CD4-positive, alpha-beta T cell treated with Interleukin-17A for 1 hour (primary cell): ENCODE data around the gene HYAL2.
"Not testable (repeated sequence)": the region's sequence is repeated elsewhere in the genome, so short reads cannot be mapped to it uniquely, and the experiment has no call there.

Experiments used
- DNase-seq: peaks from one replicate; pipeline ENCODE4 v3.0.0-alpha.2; 2020

The HYAL2 gene

GRCh38 chr3:50288387-50289007 is 34.0 kb downstream of the HYAL2 start:
- no peak for DNase-seq

GRCh38 chr3:50287262-50287661 is 35.3 kb downstream of the HYAL2 start:
- DNase-seq = no peak

DNA sequence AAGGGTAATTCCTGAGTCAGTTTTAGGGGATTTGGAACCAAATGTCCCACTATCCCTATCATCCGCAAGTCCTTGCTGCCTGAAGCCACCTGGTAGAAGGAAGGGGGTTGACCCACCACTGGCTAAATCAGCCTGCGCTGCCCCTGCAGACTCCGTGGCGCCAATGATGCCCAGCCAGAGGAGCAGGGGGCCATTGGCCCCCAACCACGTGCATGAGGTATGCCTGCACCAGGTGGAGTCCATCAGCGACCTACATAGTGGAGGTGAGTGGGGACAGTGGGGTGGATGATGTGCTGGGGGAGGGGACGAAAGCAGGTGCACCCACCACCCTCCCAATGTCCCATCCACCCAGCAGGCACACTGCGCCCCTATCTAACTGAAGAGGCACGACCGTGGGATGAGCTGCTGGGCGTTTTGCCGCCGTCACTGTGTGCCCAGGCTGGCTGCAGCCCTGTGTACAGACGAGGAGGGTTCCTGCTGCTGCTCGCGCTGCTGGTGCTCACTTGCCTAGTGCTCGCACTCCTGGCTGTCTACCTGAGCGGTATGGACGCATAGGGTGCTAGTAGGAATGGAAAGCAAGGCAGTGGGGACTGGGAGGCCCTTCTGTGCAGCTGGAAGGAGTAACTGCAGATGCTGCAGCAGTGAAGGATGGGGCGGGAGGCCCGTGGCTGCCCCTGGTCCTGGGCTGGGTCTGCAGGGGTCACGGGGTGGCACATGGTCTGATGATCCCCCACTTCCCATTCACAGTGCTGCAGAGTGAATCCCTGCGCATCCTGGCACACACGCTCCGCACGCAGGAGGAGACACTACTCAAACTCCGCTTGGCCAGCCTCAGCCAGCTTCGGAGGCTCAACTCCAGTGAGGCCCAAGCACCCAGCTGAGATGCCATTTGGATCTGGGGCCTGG is 36.0 kb downstream of the HYAL2 start:
- DNase-seq = no peak

GRCh38 chr3:50284121-50284520 is 38.4 kb downstream of the HYAL2 start:
- not testable (repeated sequence) for DNase-seq

DNA sequence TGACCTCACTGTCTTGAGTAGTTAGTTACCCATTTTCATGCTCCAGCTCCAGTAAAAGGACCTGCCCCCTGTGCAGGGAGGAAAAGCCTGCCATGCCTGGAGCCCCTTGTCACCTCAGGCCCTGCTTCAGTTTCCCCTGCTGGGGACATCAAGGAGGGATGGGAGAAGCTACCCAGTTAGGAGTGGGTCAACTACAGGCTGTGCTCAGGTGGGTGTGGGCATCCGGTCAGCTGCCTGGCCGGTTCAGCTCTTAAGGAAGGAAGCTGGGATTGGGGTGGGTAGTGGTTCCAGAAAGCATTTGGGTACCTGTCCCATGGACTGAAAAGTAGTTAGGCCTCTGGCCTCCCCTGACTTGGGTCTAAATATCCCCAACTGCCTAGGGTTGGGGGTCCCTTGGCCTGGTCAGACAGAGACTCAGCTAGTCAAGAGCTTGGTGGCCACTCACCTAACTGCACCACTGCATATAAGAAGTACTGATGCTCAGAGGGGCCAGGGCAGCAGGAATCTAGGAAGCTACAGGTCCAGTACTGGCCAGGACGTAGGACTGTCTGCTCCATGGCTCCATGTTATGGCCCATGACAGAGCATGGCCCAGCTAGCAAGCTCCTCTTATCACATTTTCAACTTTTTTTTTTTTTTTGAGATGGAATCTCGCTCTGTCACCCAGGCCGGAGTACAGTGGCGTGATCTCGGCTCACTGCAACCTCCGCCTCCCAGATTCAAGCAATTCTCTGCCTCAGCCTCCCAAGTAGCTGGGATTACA is 43.1 kb downstream of the HYAL2 start:
- no peak for DNase-seq

- no peak for DNase-seq
Measured at GRCh38 chr3:50278880-50279224, 43.7 kb downstream of the HYAL2 start, which contains the start of gene LSMEM2. Gene LSMEM2, plus strand, starts transcription at chr3:50279087. Its CDS starts 27 bp downstream, at chr3:50279114.

DNA sequence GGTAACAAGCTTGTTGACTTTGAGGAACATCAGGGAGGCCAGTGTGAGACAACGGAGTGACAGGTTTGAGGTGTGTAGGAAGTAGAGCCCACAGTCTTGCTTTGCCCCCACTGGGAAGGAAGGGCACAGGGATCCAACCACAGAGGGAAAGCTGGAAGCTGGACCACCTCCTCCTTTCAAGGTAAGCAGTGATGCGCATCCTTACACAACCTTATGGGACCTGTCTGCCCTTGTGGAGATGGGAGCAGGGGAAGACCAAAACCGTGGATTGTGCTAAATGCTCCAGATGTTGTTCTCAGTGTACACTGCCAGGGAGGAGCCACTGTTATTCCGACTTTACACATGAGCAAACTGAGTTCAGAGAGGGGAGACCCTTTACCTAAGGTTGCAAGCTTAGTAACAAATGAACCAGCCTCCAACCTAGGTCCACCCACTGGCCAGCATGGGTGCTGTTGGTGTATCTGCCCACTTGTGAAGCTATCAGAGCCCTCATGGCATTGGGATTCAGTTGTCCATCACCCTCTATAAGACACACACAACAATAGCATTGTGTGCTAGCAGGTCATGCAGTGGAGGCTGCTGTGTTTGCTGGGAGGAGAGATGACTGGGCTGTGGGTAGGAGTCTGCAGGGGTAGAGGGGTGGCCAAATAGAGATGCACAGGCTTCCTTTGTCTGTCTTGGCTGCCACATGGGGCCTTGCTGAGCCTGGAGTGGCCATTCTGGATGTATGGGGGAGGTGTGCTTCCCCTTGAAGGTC is 44.2 kb downstream of the HYAL2 start:
- DNase-seq = no peak

DNA sequence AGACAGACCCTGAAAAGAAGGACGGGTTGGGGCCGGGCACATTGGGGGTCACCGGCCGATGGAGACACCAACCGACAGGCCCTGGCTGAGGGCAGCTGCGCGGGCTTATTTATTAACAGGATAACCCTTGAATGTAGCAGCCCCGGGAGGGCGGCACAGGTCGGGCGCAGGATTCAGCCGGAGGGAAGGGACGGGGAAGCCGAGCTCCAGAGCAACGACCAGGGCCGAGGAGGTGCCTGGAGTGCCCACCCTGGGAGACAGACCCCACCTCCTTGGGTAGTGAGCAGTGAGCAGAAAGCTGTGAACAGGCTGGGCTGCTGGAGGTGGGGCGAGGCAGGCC is 45.8 kb downstream of the HYAL2 start:
- no peak for DNase-seq

- no peak for DNase-seq
Measured at GRCh38 chr3:50275996-50276761, 46.4 kb downstream of the HYAL2 start.

DNA sequence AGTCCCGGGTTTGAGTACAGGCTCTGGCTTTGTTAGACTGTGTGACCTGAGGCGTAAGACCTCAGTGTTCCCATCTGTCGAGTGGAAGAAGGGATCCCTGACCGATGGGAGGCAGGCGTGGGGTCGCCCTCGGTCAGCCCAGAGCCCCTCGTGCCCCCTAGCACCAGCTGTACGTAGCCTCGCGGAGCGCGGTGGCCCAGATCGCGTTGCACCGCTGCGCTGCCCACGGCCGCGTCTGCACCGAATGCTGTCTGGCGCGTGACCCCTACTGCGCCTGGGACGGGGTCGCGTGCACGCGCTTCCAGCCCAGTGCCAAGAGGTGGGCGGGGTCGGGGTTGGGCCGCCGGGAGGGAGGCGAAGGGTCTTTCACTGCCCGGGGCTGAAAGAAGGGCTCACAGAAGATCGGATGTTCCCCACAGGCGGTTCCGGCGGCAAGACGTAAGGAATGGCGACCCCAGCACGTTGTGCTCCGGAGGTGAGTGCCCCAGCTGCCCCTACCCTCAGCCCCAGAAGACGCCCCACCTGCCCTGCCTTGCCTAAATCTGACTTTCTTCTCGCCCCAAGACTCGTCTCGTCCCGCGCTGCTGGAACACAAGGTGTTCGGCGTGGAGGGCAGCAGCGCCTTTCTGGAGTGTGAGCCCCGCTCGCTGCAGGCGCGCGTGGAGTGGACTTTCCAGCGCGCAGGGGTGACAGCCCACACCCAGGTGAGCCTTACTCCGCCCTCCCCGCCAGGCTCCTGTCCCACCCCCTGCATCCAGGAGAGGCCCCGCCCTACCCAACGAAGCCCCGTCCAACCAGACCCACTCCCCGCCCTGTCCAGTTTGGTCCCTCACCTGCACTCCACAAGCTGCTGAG is 47.2 kb downstream of the HYAL2 start:
- no peak for DNase-seq

GRCh38 chr3:50274371-50275104 is 48.0 kb downstream of the HYAL2 start:
- peak; percentile 74 for DNase-seq

DNA sequence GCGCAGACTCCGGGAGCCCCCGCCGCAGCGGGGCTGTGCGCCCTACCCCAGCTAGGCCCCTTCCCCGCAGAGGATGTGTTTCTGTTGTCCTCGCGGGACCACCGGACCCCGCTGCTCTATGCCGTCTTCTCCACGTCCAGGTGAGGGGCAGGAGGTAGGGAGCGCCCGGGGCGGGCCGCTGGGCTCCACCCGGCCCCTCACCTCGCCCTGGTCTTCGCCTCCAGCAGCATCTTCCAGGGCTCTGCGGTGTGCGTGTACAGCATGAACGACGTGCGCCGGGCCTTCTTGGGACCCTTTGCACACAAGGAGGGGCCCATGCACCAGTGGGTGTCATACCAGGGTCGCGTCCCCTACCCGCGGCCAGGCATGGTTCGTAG is 48.9 kb downstream of the HYAL2 start:
- no peak for DNase-seq

DNA sequence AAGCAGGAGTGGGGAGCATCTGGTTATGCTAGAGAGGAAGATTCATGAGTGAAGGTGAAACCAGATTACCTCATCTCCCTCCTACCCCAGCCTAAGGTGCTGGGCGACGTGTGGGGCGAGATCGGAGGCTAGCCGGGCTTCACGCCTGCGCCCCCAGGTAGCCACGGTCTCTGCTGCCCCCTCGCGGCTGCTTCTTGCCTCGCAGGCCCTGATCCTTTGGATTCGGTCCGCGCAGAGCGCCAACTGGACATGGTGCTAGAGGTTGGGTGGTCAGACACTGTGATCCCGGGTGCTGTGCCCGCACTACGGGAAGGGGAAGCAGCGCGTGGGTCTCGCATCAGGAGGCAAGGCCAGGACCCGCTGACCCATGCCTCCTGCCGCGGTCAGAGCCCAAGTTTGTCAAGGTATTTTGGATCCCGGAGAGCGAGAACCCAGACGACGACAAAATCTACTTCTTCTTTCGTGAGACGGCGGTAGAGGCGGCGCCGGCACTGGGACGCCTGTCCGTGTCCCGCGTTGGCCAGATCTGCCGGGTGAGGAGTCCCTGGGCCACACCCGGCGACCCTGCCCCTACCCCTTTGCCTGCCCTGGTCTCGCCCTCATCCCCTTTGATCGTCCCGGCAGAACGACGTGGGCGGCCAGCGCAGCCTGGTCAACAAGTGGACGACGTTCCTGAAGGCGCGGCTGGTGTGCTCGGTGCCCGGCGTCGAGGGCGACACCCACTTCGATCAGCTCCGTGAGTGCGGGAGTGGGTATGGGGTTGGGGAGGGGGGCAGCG is 49.4 kb downstream of the HYAL2 start:
- DNase-seq = peak; percentile 86

DNA sequence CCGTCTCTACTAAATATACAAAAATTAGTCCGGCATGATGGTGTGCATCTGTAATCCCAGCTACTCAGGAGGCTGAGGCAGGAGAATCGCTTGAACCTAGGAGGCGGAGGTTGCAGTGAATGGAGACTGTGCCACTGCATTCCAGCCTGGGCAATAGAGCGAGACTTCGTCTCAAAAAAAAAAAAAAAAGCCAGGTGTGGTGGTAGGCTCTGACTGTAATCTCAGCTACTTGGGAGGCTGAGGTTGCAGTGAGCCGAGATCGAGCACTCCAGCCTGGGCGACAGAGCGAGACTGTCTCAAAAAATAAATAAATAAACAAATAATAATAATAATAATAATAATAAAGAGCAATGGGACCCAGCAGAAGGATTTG is 50.0 kb downstream of the HYAL2 start:
- DNase-seq = not testable (repeated sequence)

- no peak for DNase-seq
Measured at GRCh38 chr3:50271314-50271936, 51.1 kb downstream of the HYAL2 start.

GRCh38 chr3:50270422-50271224 is 51.9 kb downstream of the HYAL2 start:
- DNase-seq = no peak

GRCh38 chr3:50269977-50270413 is 52.5 kb downstream of the HYAL2 start:
- DNase-seq = no peak

GRCh38 chr3:50269460-50269859 is 53.1 kb downstream of the HYAL2 start:
- DNase-seq = no peak
